ENCODE measurements around the gene LRFN2. TPM values are rescaled to one million over a fixed set of nuclear protein-coding genes. Genes with fewer than 3 reads are reported as not detected.

The LRFN2 gene
- polyA plus RNA-seq, 3 donors, result not detected

- Mint-ChIP-seq H3K36me3 (no peaks in the 10 kb centered on the region), H3K4me3 (no peak overlapping the region), H3K27ac (no peak overlapping the region), H3K9me3 (peaks cover 0 to 2% (median 0%) of the 10 kb centered on the region in 7 donors), H3K4me1 (no peaks in the 10 kb centered on the region), H3K27me3 (ENCODE audit: low read depth in 3 of 3) (peaks cover 2 to 7% (median 5%) of the 10 kb centered on the region in 3 donors)
- no peaks in the 10 kb centered on the region for H3K36me3 ChIP-seq (replicated peaks in 1 of 2; ENCODE audit: control insufficient read depth in 1 of 2, insufficient read depth in 2 of 2, low read length in 2 of 2)
- no peak overlapping the region for H2AFZ ChIP-seq (ENCODE audit: insufficient read depth, low read depth, low read length, poor library complexity, severe bottlenecking)
- no peaks in the 10 kb centered on the region for H4K20me1 ChIP-seq (ENCODE audit: insufficient read depth, low read length)
- TF ChIP-seq, protein P1, sequence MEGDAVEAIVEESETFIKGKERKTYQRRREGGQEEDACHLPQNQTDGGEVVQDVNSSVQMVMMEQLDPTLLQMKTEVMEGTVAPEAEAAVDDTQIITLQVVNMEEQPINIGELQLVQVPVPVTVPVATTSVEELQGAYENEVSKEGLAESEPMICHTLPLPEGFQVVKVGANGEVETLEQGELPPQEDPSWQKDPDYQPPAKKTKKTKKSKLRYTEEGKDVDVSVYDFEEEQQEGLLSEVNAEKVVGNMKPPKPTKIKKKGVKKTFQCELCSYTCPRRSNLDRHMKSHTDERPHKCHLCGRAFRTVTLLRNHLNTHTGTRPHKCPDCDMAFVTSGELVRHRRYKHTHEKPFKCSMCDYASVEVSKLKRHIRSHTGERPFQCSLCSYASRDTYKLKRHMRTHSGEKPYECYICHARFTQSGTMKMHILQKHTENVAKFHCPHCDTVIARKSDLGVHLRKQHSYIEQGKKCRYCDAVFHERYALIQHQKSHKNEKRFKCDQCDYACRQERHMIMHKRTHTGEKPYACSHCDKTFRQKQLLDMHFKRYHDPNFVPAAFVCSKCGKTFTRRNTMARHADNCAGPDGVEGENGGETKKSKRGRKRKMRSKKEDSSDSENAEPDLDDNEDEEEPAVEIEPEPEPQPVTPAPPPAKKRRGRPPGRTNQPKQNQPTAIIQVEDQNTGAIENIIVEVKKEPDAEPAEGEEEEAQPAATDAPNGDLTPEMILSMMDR (IDR thresholded peaks at IDR 0.05), result no peak
- intact Hi-C loops (cut with micrococcal nuclease), result no loop called here
- H3K79me2 ChIP-seq (ENCODE audit: insufficient read depth, low read length), result no peaks in the 10 kb centered on the region
- no peaks in the 10 kb centered on the region for H3K9me3 ChIP-seq (replicated peaks in 1 of 2; ENCODE audit: control insufficient read depth in 1 of 2, insufficient read depth in 1 of 2, low read length in 2 of 2)
- H3K9ac ChIP-seq (ENCODE audit: insufficient read depth, low read length, poor library complexity, severe bottlenecking), result no peak overlapping the region
- no peak overlapping the region for H3K4me2 ChIP-seq (replicated peaks; ENCODE audit: extremely low read depth, low read length, poor library complexity, severe bottlenecking)
- no CpG with 5 or more reads among the region's 1 CpG for WGBS (ENCODE audit: insufficient coverage)
- no peak overlapping the region for H3K27ac ChIP-seq (ENCODE audit: low read depth in 1 of 2, low read length in 2 of 2)
- peaks cover 0 to 2% of the 10 kb centered on the region in 2 donors for H3K27me3 ChIP-seq (ENCODE audit: control insufficient read depth in 2 of 2, insufficient read depth in 2 of 2, low read length in 2 of 2)
- H3K4me1 ChIP-seq (ENCODE audit: control insufficient read depth in 1 of 2, insufficient read depth in 2 of 2, low read length in 2 of 2), result no peaks in the 10 kb centered on the region
- DNase-seq, result no peak
- H3K4me3 ChIP-seq (replicated peaks in 1 of 3; ENCODE audit: low read depth in 2 of 3, low read length in 3 of 3), result no peak overlapping the region
These were observed 129.9 kb downstream of the LRFN2 start for GRCh38 chr6:40457261-40457660.

GRCh38 chr6:40456390-40457013 is 130.7 kb downstream of the LRFN2 start:
- Mint-ChIP-seq H3K27ac (no peak overlapping the region), H3K9me3 (peaks cover 0 to 3% (median 0%) of the 10 kb centered on the region in 7 donors), H3K27me3 (ENCODE audit: low read depth in 3 of 3) (peaks cover 2 to 7% (median 7%) of the 10 kb centered on the region in 3 donors), H3K4me3 (no peak overlapping the region), H3K4me1 (no peaks in the 10 kb centered on the region), H3K36me3 (no peaks in the 10 kb centered on the region)
- Histone ChIP-seq H3K9me3 (replicated peaks in 1 of 2; ENCODE audit: control insufficient read depth in 1 of 2, insufficient read depth in 1 of 2, low read length in 2 of 2) (no peaks in the 10 kb centered on the region), H3K9ac (ENCODE audit: insufficient read depth, low read length, poor library complexity, severe bottlenecking) (no peak overlapping the region), H3K27ac (ENCODE audit: low read depth in 1 of 2, low read length in 2 of 2) (no peak overlapping the region), H3K79me2 (ENCODE audit: insufficient read depth, low read length) (no peaks in the 10 kb centered on the region), H4K20me1 (ENCODE audit: insufficient read depth, low read length) (no peaks in the 10 kb centered on the region), H3K4me2 (replicated peaks; ENCODE audit: extremely low read depth, low read length, poor library complexity, severe bottlenecking) (no peak overlapping the region), H3K27me3 (ENCODE audit: control insufficient read depth in 2 of 2, insufficient read depth in 2 of 2, low read length in 2 of 2) (peaks cover 0 to 2% of the 10 kb centered on the region in 2 donors), H2AFZ (ENCODE audit: insufficient read depth, low read depth, low read length, poor library complexity, severe bottlenecking) (no peak overlapping the region), H3K4me3 (replicated peaks in 1 of 3; ENCODE audit: low read depth in 2 of 3, low read length in 3 of 3) (no peak overlapping the region), H3K4me1 (ENCODE audit: control insufficient read depth in 1 of 2, insufficient read depth in 2 of 2, low read length in 2 of 2) (no peaks in the 10 kb centered on the region), H3K36me3 (replicated peaks in 1 of 2; ENCODE audit: control insufficient read depth in 1 of 2, insufficient read depth in 2 of 2, low read length in 2 of 2) (no peaks in the 10 kb centered on the region)
- WGBS (ENCODE audit: insufficient coverage), result 77% methylated on average over 1 of the region's 5 CpGs
- no peak for DNase-seq
- intact Hi-C loops (cut with micrococcal nuclease), result no loop called here
- TF ChIP-seq, protein P1 (IDR thresholded peaks at IDR 0.05), result no peak

All from CD14-positive monocyte (primary cell).